ENCODE measurements around the gene DBH.

The DBH gene

GRCh38 chr9:133615186-133615585, 21.0 kb upstream of the DBH start:
- no peak for TF ChIP-seq SIN3A (IDR thresholded peaks at IDR 0.05; ENCODE audit: borderline replicate concordance, insufficient read depth, low read length)
- TF ChIP-seq FOXP2 (optimal IDR thresholded peaks at IDR 0.05; ENCODE audit: borderline replicate concordance, extremely low read depth, extremely low read length, insufficient read depth): no peak
- no peak for TF ChIP-seq TAF1 (IDR thresholded peaks at IDR 0.05; ENCODE audit: borderline replicate concordance, insufficient read depth, low read length)
- no peak for TF ChIP-seq POLR2AphosphoS5 (IDR thresholded peaks at IDR 0.05; ENCODE audit: low read depth, low read length)
- TF ChIP-seq REST (IDR thresholded peaks at IDR 0.05; ENCODE audit: insufficient read depth in 1 of 2, low read depth in 2 of 2, low read length in 2 of 2): no peak

GRCh38 chr9:133615606-133616188, 20.5 kb upstream of the DBH start:
- no peak for TF ChIP-seq TAF1 (IDR thresholded peaks at IDR 0.05; ENCODE audit: borderline replicate concordance, insufficient read depth, low read length)
- no peak for TF ChIP-seq REST (IDR thresholded peaks at IDR 0.05; ENCODE audit: insufficient read depth in 1 of 2, low read depth in 2 of 2, low read length in 2 of 2)
- no peak for TF ChIP-seq POLR2AphosphoS5 (IDR thresholded peaks at IDR 0.05; ENCODE audit: low read depth, low read length)
- no peak for TF ChIP-seq SIN3A (IDR thresholded peaks at IDR 0.05; ENCODE audit: borderline replicate concordance, insufficient read depth, low read length)
- TF ChIP-seq FOXP2 (optimal IDR thresholded peaks at IDR 0.05; ENCODE audit: borderline replicate concordance, extremely low read depth, extremely low read length, insufficient read depth): no peak

- TF ChIP-seq SIN3A (IDR thresholded peaks at IDR 0.05; ENCODE audit: borderline replicate concordance, insufficient read depth, low read length): no peak
- TF ChIP-seq FOXP2 (optimal IDR thresholded peaks at IDR 0.05; ENCODE audit: borderline replicate concordance, extremely low read depth, extremely low read length, insufficient read depth): no peak
- TF ChIP-seq TAF1 (IDR thresholded peaks at IDR 0.05; ENCODE audit: borderline replicate concordance, insufficient read depth, low read length): no peak
- TF ChIP-seq REST (IDR thresholded peaks at IDR 0.05; ENCODE audit: insufficient read depth in 1 of 2, low read depth in 2 of 2, low read length in 2 of 2): no peak
- no peak for TF ChIP-seq POLR2AphosphoS5 (IDR thresholded peaks at IDR 0.05; ENCODE audit: low read depth, low read length)
Measured at GRCh38 chr9:133616643-133617405, 19.3 kb upstream of the DBH start.

GRCh38 chr9:133618726-133619125, 17.4 kb upstream of the DBH start:
- TF ChIP-seq POLR2AphosphoS5 (IDR thresholded peaks at IDR 0.05; ENCODE audit: low read depth, low read length): no peak
- TF ChIP-seq TAF1 (IDR thresholded peaks at IDR 0.05; ENCODE audit: borderline replicate concordance, insufficient read depth, low read length): no peak

- TF ChIP-seq REST (IDR thresholded peaks at IDR 0.05; ENCODE audit: insufficient read depth in 1 of 2, low read depth in 2 of 2, low read length in 2 of 2) (no peak), POLR2AphosphoS5 (IDR thresholded peaks at IDR 0.05; ENCODE audit: low read depth, low read length) (no peak), TAF1 (IDR thresholded peaks at IDR 0.05; ENCODE audit: borderline replicate concordance, insufficient read depth, low read length) (no peak), FOXP2 (optimal IDR thresholded peaks at IDR 0.05; ENCODE audit: borderline replicate concordance, extremely low read depth, extremely low read length, insufficient read depth) (no peak), SIN3A (IDR thresholded peaks at IDR 0.05; ENCODE audit: borderline replicate concordance, insufficient read depth, low read length) (no peak)
Measured at GRCh38 chr9:133619791-133620190, 16.4 kb upstream of the DBH start.
